Suppressor macrophage (primary cell): ENCODE data around the gene ALPK1.
"Not testable (repeated sequence)": the region's sequence is repeated elsewhere in the genome, so short reads cannot be mapped to it uniquely, and the experiment has no call there.

Experiments
- DNase-seq, 4 experiments: peaks; one replicate each; pipeline ENCODE4 v3.0.0-alpha.2; 2020 to 2022

Gene ALPK1

GRCh38 chr4:112284662-112285411, 12.3 kb upstream of the ALPK1 start:
- peak; percentile 26 to 56 (median 40) for DNase-seq

DNA sequence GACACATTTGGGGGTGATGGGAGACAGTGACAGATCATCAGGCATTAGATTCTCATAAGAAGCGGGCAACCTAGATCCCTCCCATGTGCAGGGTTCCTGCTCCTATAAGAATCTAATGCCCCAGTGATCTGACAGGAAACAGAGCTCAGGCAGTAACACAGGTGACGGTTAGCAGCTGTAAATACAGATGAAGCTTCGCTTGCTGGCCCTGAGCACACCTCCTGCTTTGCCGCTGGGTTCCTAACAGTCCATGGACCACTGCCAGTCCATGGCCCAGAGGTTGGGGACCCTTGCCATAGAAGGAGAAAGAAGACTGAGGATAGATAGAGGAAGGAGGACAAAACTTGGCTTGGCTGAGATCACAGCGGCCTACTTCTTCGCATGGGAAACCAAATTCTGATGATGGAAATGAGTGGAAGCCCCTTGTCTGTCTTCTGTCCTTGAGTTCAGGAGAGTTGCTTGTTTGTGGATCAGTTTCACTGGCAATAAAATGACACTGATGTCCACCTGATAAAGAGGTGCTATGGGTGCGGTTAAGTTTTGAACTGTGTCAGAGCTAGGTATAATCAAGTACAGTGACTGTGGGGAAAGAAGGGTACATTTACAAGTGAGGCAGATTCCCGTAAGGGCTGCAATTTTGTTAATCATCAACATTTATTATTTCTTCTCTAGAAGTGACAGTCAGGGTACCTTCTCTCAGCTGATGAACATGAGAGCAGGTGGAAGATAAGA, 9.7 kb upstream of the ALPK1 start:
- DNase-seq, result no peak

GRCh38 chr4:112288455-112288854, 8.7 kb upstream of the ALPK1 start:
- no peak for DNase-seq

DNA sequence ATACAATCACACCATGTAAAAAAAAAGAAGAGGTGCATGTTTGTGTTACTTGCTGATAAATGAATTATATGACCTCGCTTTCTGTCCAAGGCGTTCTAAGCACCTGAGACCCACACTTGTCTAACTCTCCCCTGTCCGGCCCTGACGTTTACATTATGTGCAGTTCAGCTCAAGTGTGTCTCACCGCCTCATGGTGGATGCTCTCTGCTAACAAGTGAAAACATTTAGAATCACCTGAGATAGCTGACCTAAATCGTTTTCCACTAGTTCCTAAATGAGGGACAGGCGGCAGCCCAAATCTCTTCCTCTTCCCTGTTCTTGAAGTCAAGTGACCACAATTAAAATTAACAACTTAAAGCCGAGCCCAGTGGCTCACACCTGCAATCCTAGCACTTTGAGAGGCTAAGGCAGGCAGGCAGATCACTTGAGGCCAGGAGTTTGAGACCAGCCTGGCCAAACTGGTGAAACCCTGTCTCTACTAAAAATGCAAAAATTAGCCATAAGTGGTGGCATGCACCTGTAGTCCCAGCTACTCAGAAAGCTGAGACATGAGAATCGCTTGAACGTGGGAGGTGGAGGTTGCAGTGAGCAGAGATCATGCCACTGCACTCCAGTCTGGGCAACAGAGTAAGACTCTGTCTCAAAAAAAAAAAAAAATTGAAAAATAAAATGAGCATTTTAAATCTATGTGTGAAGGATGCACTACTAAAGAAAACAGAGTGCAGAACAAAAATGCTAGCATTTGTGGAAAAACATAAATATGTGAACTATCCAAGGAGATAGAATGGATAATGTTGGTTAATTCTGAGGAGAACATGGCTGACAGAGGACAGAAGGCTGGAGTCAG, 7.5 kb upstream of the ALPK1 start:
- no peak for DNase-seq

GRCh38 chr4:112290341-112290740, 6.8 kb upstream of the ALPK1 start:
- peak in 1 of 4 experiments; percentile 22 for DNase-seq

DNA sequence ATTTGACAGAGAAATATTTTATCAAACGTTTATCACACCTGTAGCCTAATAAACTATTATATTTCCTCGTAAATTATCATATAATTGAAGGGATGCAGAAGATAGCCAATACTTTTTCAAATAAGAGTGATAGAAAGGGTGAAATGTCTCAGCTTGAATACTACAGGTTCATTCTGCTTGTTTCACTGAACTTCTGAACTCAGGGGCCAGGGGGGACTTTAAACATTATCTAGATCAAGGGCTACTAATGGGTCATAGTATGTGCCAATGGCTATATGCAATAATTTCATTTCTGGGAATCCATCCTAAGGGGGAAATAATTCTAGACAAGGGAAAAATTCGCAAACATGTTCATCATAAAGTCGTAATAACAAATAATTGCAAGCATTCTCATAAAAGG, 2.6 kb downstream of the ALPK1 start:
- no peak for DNase-seq

GRCh38 chr4:112302320-112303274, 5.4 kb downstream of the ALPK1 start:
- DNase-seq, result no peak

GRCh38 chr4:112305477-112305876, 8.3 kb downstream of the ALPK1 start:
- DNase-seq, result not testable (repeated sequence)

GRCh38 chr4:112309263-112309791, 12.2 kb downstream of the ALPK1 start:
- not testable (repeated sequence) for DNase-seq

DNA sequence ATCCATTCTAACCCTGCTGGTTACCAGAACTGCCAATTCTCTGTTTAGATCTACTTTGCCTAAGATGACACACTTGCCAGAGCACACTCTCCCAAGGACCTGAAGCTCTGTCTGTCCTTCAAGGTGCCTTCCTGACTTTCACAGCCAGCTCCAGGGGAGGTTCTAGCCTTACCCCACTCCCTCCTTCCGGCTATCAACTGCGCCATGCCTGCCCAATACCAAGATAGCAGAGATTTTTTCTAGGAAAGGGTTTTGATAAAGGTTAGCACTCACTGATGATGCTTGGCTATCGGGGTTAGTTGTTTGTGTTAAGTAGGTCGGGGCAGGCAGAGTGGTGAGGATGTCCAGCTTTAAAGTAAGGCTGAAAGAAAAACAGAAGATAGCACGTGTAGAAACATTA, 14.3 kb downstream of the ALPK1 start:
- DNase-seq, result no peak

GRCh38 chr4:112312610-112313239, 15.6 kb downstream of the ALPK1 start:
- DNase-seq, result peak; percentile 28 to 69 (median 61)

DNA sequence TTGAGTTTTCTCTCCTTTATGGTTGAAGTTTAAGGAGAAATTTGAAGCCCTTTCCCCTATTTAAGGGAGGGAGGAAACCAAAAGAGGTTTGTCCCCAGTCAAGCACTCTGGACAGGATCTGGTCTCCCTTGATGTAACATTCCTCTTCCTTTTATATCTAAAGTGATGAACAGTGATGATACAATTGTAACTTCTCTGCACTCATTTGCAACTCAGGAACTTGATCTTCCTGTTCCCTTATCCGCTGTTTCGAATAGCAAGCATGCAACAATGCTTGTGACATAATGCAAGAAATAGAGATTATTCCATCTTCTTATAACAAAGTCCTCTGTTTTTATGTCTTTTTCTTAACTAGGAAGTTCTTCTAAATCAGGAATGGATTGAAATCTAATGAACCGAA, 18.3 kb downstream of the ALPK1 start:
- DNase-seq, result peak; percentile 46 to 86 (median 68)

DNA sequence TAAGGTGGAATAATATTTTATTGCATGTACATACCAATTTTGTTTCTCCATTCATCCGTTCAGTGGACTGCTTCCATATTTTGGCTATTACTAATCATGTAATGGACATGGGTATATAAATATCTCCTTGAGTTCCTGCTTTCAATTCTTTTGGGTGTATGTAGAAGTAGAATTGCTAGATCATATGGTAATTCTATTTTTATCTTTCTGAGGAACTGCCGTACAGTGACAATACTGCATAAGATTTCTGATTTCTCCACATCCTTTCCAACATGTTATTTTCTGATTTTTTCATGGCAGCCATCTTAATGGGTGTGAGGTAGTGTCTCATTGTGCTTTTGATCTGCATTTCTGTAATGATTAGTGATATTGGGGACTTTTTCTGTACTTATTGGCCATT, 19.2 kb downstream of the ALPK1 start:
- DNase-seq, result peak; percentile 20 to 90 (median 72)

GRCh38 chr4:112318239-112319142, 21.3 kb downstream of the ALPK1 start:
- peak in 1 of 4 experiments; percentile 14 for DNase-seq

DNA sequence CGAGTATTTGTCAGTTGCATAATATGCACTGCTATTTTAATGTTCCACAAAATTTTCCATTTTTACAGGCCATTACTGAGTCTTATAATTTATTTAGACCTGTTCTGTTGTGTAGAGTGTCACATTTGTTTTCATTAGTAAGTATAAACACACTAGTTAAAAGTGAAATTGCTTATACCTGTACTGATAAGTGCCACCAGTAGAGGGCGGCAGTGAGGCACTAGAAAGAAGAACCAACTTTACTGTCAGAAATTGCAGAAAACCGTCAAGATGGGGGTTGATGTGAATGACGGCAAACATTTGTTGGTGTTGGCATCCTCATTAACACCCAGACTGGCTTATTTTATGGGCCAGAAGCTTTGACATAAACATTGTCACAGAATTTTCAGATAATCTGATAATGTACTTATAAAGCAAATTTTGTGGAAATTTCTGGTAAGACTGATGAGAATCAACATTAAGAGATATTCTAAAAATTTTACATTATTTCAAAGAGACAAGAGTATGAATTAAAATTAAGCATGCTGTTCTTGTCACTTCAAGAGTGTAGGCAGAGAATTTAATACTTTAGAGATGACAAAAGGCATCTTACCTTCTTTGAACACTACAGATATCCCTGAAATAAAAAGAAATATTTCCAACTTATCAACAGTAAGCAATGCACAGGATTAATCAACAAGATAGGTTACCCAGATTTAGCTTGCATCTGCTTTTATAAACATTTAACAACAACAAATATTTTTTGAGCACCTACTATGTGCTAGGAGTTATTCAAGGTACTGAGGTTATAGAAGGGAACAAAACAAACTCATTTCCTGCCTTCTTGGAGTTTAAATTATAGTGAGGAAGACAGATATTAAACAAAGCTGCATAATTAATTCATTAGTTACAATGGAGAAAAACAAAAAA, 24.9 kb downstream of the ALPK1 start:
- DNase-seq, result peak; percentile 79 to 88 (median 88)

GRCh38 chr4:112322866-112323265, 25.7 kb downstream of the ALPK1 start:
- no peak for DNase-seq

GRCh38 chr4:112325530-112325929, 28.4 kb downstream of the ALPK1 start:
- DNase-seq, result no peak

DNA sequence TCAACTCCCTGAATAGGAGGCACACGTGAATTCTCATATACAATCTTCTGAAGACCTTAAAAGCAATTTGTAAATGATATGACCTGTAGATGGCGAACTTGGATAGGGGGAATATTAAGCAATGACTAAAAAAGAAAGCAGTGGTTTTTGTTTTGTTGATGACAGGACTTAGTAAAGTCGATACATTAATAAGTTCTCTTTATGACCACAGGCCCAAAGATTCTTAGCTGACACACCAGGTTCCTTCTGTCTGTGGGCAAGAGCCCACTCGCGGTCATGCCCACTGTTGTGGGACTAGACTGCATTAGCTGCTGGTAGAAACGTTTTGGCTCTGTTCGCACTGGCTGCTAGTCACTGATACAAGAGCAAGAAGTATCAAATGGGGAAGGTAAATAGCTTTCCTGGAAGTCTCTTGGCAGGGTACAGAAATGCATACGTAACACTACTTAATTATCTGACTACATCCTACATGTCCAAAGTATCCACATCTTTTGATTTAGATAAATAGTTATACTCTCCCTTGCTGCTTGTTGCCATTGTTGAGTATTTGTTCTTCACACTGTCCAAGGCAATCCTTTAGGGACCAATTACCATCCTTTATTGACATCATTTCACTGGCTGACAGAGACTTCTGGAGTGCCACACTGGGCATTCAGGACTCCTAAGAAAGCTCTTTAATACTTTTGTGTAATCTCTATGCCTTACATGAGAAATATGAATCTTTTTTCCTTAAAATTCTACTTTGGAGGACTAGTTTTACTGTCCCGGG, 31.0 kb downstream of the ALPK1 start:
- peak in 3 of 4 experiments; percentile 12 to 51 (median 45) for DNase-seq
